DND-41 (cell line): ENCODE measurements around the gene ACTA2.

Source experiments
- ATAC-seq: fragments of 200-7000 bp; cut with Tn5 transposase; 3 replicates; pipeline ENCODE4 v1.9.1; 2021; ENCODE audit warnings: low read depth; ENCODE audit not compliant: insufficient read depth
- DNase-seq: peaks from one replicate; pipeline ENCODE4 v3.0.0-alpha.2; 2020
- H2AFZ ChIP-seq: 2 replicates; pipeline ENCODE4 v1.6.0; 2012; ENCODE audit warnings: low read depth, low read length
- H3K27ac ChIP-seq: 2 replicates; pipeline ENCODE4 v1.5.1; 2012; ENCODE audit warnings: low read length, inconsistent platforms
- H3K27me3 ChIP-seq: fragments of 200-600 bp; sonication (generic); 2 replicates; pipeline ENCODE4 v1.6.0; 2012; ENCODE audit warnings: low read length, mild to moderate bottlenecking, inconsistent platforms; ENCODE audit not compliant: insufficient read depth, poor library complexity
- H3K36me3 ChIP-seq: 2 replicates; pipeline ENCODE4 v1.5.1; 2012; ENCODE audit warnings: low read length, inconsistent platforms; ENCODE audit not compliant: insufficient read depth
- H3K4me1 ChIP-seq: 2 replicates; pipeline ENCODE4 v1.5.1; 2012; ENCODE audit warnings: mild to moderate bottlenecking, low read length; ENCODE audit not compliant: insufficient read depth
- H3K4me2 ChIP-seq: 2 replicates; pipeline ENCODE4 v1.6.0; 2012; ENCODE audit warnings: mild to moderate bottlenecking, moderate library complexity, low read length, inconsistent platforms; ENCODE audit not compliant: insufficient read depth
- H3K4me3 ChIP-seq, 2 experiments: fragments of 200-600 bp in 1 of 2; shearing (Covaris generic) in 1 of 2; 2 replicates each; pipeline ENCODE4 v1.5.1; 2012 to 2016; ENCODE audit warnings: inconsistent platforms in 2 of 2, low read length in 2 of 2, mild to moderate bottlenecking in 2 of 2, low read depth in 1 of 2, moderate library complexity in 1 of 2
- H3K79me2 ChIP-seq: 2 replicates; pipeline ENCODE4 v1.6.0; 2012; ENCODE audit warnings: low read length, inconsistent platforms; ENCODE audit not compliant: insufficient read depth
- H3K9ac ChIP-seq: 2 replicates; pipeline ENCODE4 v1.6.0; 2012; ENCODE audit warnings: low read depth, mild to moderate bottlenecking, inconsistent platforms, low read length, moderate library complexity
- H3K9me3 ChIP-seq: 2 replicates; pipeline ENCODE4 v1.5.1; 2012; ENCODE audit warnings: low read length, moderate library complexity, mild to moderate bottlenecking, inconsistent platforms; ENCODE audit not compliant: insufficient read depth, severe bottlenecking
- H4K20me1 ChIP-seq: 2 replicates; pipeline ENCODE4 v1.6.0; 2012; ENCODE audit warnings: low read length; ENCODE audit not compliant: insufficient read depth
- EZH2 ChIP-seq: IDR thresholded peaks from 3 replicates; pipeline ENCODE4 v1.6.1; 2012; ENCODE audit warnings: borderline replicate concordance, low read depth, mild to moderate bottlenecking, moderate library complexity, low read length, inconsistent platforms; ENCODE audit not compliant: severe bottlenecking
- TF ChIP-seq, protein P1 (sequence below): IDR thresholded peaks from 2 replicates; pipeline ENCODE4 v1.5.1; 2012; ENCODE audit warnings: borderline replicate concordance, low read length, moderate library complexity, mild to moderate bottlenecking; ENCODE audit not compliant: poor library complexity, severe bottlenecking; ENCODE audit errors: extremely low read depth

ACTA2 gene

DNA sequence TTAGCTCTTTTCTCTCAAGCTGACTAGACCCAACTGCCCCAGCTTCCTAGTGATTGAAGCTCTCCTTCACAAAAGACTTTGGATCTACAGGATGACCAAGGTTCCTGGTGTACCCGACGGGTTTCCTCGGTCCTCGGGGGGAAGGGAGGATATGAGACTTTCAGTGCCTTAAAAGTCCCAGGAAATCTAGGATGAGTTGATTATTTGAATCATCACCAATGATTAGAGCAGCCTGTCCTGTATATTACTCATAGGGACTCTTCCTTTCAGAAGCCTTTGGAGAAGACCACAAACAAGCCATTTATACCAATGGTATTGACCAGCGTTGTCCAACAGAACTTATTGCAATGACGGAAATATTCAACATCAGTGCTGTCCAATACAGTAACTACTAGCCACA, 6.1 kb upstream of the ACTA2 start:
- Histone ChIP-seq H2AFZ (no peak overlapping the region), H3K27ac (no peak overlapping the region), H3K4me3 (no peak overlapping the region), H3K79me2 (no peaks in the 10 kb centered on the region), H3K9me3 (no peaks in the 10 kb centered on the region), H4K20me1 (no peaks in the 10 kb centered on the region), H3K4me1 (peaks cover 10% of the 10 kb centered on the region), H3K36me3 (no peaks in the 10 kb centered on the region), H3K4me2 (no peak overlapping the region), H3K9ac (no peak overlapping the region), H3K27me3 (no peaks in the 10 kb centered on the region)
- DNase-seq (no peak), ATAC-seq (no peak)
- no peak for TF ChIP-seq EZH2
- TF ChIP-seq, protein P1, sequence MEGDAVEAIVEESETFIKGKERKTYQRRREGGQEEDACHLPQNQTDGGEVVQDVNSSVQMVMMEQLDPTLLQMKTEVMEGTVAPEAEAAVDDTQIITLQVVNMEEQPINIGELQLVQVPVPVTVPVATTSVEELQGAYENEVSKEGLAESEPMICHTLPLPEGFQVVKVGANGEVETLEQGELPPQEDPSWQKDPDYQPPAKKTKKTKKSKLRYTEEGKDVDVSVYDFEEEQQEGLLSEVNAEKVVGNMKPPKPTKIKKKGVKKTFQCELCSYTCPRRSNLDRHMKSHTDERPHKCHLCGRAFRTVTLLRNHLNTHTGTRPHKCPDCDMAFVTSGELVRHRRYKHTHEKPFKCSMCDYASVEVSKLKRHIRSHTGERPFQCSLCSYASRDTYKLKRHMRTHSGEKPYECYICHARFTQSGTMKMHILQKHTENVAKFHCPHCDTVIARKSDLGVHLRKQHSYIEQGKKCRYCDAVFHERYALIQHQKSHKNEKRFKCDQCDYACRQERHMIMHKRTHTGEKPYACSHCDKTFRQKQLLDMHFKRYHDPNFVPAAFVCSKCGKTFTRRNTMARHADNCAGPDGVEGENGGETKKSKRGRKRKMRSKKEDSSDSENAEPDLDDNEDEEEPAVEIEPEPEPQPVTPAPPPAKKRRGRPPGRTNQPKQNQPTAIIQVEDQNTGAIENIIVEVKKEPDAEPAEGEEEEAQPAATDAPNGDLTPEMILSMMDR: no peak

- DNase-seq: no peak
- Histone ChIP-seq H3K27me3 (no peaks in the 10 kb centered on the region), H3K4me2 (no peak overlapping the region), H3K36me3 (no peaks in the 10 kb centered on the region), H3K9ac (no peak overlapping the region), H3K27ac (no peak overlapping the region), H2AFZ (no peak overlapping the region), H3K4me1 (peaks cover 7% of the 10 kb centered on the region), H3K9me3 (no peaks in the 10 kb centered on the region), H3K79me2 (no peaks in the 10 kb centered on the region), H3K4me3 (no peak overlapping the region), H4K20me1 (no peaks in the 10 kb centered on the region)
- no peak for ATAC-seq
- no peak for TF ChIP-seq EZH2
- TF ChIP-seq, protein P1: no peak
Observed at GRCh38 chr10:88957381-88957780, 4.8 kb upstream of the ACTA2 start.

GRCh38 chr10:88954458-88955083, 2.0 kb upstream of the ACTA2 start:
- ATAC-seq (no peak), DNase-seq (no peak)
- no peaks in the 10 kb centered on the region for H3K79me2 ChIP-seq
- H3K36me3 ChIP-seq: no peaks in the 10 kb centered on the region
- no peaks in the 10 kb centered on the region for H4K20me1 ChIP-seq
- no peak for TF ChIP-seq EZH2
- TF ChIP-seq, protein P1: no peak
- no peak overlapping the region for H3K27ac ChIP-seq
- no peak overlapping the region for H3K9ac ChIP-seq
- H2AFZ ChIP-seq: no peak overlapping the region
- H3K4me2 ChIP-seq: no peak overlapping the region
- no peaks in the 10 kb centered on the region for H3K27me3 ChIP-seq
- no peaks in the 10 kb centered on the region for H3K4me1 ChIP-seq
- H3K4me3 ChIP-seq: no peak overlapping the region
- no peaks in the 10 kb centered on the region for H3K9me3 ChIP-seq

GRCh38 chr10:88953662-88954061, 1.1 kb upstream of the ACTA2 start:
- ATAC-seq (no peak), DNase-seq (no peak)
- Histone ChIP-seq H3K36me3 (no peaks in the 10 kb centered on the region), H3K4me2 (no peak overlapping the region), H2AFZ (no peak overlapping the region), H3K9ac (no peak overlapping the region), H4K20me1 (no peaks in the 10 kb centered on the region), H3K4me3 (no peak overlapping the region), H3K27ac (no peak overlapping the region), H3K4me1 (no peaks in the 10 kb centered on the region), H3K27me3 (no peaks in the 10 kb centered on the region), H3K9me3 (no peaks in the 10 kb centered on the region), H3K79me2 (no peaks in the 10 kb centered on the region)
- TF ChIP-seq EZH2: no peak
- TF ChIP-seq, protein P1: no peak
